H1 (cell line): Measurements from ENCODE around the gene TUT4. TPM values are rescaled to one million over a fixed set of nuclear protein-coding genes. Genes with fewer than 3 reads are reported as not detected.

Experiments used
- BCL11A ChIP-seq, 2 experiments: IDR thresholded peaks; one replicate each; pipeline ENCODE4 v1.6.1; 2011; ENCODE audit warnings: low read depth in 2 of 2, low read length in 2 of 2, mild to moderate bottlenecking in 2 of 2
- SIN3A ChIP-seq, 2 experiments: IDR thresholded peaks in 1 of 2; conservative IDR thresholded peaks in 1 of 2; 2 replicates each; pipeline ENCODE4 v1.6.1; 2011 to 2012; ENCODE audit warnings: low read length in 2 of 2, improper control_type of control experiment in 1 of 2, low read depth in 1 of 2, mild to moderate bottlenecking in 1 of 2
- SRF ChIP-seq: IDR thresholded peaks from 2 replicates; pipeline ENCODE4 v1.6.1; 2011; ENCODE audit warnings: mild to moderate bottlenecking, low read depth, low read length, moderate library complexity
- polyA plus RNA-seq, 7 experiments: library from polyadenylated mRNA; depleted of rRNA in 3 of 7; stranded (reverse) in 5 of 7; unstranded in 2 of 7; fragments of >200 nt in 5 of 7; fragments of 200-250 nt in 2 of 7; gene quantifications; 1 replicate in 5 of 7; 2 replicates in 1 of 7; 4 replicates in 1 of 7; pipeline versions ENCODE4 v1.2.1 to v1.2.3, GENCODE V29; 2011 to 2013; ENCODE audit warnings: missing spikeins in 2 of 7, mixed read lengths in 2 of 7
- total RNA-seq: library from RNA; stranded (reverse); fragmentation: NEBNext Ultra II Directional; extraction: Animal tissue kit (Norgen Biotek cat#: 25700); gene quantifications from 2 replicates; pipeline ENCODE4 v1.2.1, GENCODE V29; 2021
- TF ChIP-seq, protein P1 (sequence below): fragments of 300-600 bp; sonication (generic); IDR thresholded peaks from 2 replicates; pipeline ENCODE4 v1.7.1; 2012; ENCODE audit warnings: low read length, moderate library complexity, mild to moderate bottlenecking, inconsistent platforms; ENCODE audit not compliant: insufficient replicate concordance

TUT4 gene
- total and polyA plus RNA-seq, 2 of the 8 experiments (the other 6 are each of a cell fraction or from before 2014, with no cell fraction given): 54.5 to 63.3 TPM

DNA sequence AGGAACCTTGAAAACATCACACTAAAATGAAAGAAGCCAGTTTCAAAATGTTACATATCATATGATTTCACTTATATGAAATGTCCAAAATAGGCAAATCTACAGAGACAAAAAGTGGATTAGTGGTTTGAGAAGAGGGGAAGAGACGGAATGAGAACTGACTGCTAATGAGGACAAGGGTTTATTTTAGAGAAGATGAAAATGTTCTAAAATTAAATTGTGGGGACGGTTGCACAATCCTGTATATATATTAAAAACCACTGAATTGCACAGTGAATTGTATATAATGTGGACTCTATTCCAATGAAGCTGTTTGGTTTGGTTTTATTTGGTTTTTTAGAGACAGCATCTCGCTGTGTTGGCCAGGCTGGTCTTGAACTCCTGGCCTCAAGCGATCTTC is 112.9 kb downstream of the TUT4 start (continued):
- TF ChIP-seq, protein P1, sequence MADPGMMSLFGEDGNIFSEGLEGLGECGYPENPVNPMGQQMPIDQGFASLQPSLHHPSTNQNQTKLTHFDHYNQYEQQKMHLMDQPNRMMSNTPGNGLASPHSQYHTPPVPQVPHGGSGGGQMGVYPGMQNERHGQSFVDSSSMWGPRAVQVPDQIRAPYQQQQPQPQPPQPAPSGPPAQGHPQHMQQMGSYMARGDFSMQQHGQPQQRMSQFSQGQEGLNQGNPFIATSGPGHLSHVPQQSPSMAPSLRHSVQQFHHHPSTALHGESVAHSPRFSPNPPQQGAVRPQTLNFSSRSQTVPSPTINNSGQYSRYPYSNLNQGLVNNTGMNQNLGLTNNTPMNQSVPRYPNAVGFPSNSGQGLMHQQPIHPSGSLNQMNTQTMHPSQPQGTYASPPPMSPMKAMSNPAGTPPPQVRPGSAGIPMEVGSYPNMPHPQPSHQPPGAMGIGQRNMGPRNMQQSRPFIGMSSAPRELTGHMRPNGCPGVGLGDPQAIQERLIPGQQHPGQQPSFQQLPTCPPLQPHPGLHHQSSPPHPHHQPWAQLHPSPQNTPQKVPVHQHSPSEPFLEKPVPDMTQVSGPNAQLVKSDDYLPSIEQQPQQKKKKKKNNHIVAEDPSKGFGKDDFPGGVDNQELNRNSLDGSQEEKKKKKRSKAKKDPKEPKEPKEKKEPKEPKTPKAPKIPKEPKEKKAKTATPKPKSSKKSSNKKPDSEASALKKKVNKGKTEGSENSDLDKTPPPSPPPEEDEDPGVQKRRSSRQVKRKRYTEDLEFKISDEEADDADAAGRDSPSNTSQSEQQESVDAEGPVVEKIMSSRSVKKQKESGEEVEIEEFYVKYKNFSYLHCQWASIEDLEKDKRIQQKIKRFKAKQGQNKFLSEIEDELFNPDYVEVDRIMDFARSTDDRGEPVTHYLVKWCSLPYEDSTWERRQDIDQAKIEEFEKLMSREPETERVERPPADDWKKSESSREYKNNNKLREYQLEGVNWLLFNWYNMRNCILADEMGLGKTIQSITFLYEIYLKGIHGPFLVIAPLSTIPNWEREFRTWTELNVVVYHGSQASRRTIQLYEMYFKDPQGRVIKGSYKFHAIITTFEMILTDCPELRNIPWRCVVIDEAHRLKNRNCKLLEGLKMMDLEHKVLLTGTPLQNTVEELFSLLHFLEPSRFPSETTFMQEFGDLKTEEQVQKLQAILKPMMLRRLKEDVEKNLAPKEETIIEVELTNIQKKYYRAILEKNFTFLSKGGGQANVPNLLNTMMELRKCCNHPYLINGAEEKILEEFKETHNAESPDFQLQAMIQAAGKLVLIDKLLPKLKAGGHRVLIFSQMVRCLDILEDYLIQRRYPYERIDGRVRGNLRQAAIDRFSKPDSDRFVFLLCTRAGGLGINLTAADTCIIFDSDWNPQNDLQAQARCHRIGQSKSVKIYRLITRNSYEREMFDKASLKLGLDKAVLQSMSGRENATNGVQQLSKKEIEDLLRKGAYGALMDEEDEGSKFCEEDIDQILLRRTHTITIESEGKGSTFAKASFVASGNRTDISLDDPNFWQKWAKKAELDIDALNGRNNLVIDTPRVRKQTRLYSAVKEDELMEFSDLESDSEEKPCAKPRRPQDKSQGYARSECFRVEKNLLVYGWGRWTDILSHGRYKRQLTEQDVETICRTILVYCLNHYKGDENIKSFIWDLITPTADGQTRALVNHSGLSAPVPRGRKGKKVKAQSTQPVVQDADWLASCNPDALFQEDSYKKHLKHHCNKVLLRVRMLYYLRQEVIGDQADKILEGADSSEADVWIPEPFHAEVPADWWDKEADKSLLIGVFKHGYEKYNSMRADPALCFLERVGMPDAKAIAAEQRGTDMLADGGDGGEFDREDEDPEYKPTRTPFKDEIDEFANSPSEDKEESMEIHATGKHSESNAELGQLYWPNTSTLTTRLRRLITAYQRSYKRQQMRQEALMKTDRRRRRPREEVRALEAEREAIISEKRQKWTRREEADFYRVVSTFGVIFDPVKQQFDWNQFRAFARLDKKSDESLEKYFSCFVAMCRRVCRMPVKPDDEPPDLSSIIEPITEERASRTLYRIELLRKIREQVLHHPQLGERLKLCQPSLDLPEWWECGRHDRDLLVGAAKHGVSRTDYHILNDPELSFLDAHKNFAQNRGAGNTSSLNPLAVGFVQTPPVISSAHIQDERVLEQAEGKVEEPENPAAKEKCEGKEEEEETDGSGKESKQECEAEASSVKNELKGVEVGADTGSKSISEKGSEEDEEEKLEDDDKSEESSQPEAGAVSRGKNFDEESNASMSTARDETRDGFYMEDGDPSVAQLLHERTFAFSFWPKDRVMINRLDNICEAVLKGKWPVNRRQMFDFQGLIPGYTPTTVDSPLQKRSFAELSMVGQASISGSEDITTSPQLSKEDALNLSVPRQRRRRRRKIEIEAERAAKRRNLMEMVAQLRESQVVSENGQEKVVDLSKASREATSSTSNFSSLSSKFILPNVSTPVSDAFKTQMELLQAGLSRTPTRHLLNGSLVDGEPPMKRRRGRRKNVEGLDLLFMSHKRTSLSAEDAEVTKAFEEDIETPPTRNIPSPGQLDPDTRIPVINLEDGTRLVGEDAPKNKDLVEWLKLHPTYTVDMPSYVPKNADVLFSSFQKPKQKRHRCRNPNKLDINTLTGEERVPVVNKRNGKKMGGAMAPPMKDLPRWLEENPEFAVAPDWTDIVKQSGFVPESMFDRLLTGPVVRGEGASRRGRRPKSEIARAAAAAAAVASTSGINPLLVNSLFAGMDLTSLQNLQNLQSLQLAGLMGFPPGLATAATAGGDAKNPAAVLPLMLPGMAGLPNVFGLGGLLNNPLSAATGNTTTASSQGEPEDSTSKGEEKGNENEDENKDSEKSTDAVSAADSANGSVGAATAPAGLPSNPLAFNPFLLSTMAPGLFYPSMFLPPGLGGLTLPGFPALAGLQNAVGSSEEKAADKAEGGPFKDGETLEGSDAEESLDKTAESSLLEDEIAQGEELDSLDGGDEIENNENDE: no peak
- TF ChIP-seq BCL11A (IDR thresholded peaks at IDR 0.05; ENCODE audit: low read depth in 2 of 2, low read length in 2 of 2) (no peak), SIN3A (conservative IDR thresholded peaks at IDR 0.05 in 1 of 2, IDR thresholded peaks at IDR 0.05 in 1 of 2; ENCODE audit: low read depth in 1 of 2, low read length in 2 of 2) (no peak), SRF (no peak)
